LNCaP clone FGC (cell line): ENCODE results near the gene FAM241B.

Experiments
- DNase-seq: peaks from one replicate; pipeline ENCODE4 v3.0.0-alpha.2; 2011; ENCODE audit warnings: low read depth
- H3K4me3 ChIP-seq: 2 replicates; pipeline ENCODE4 v1.5.1; 2011; ENCODE audit warnings: mild to moderate bottlenecking, low read depth, low read length, control low read depth
- TF ChIP-seq, protein P1 (sequence below): IDR thresholded peaks from 2 replicates; pipeline ENCODE4 v1.5.1; 2012; ENCODE audit warnings: mild to moderate bottlenecking; ENCODE audit not compliant: control insufficient read depth, insufficient read depth; ENCODE audit errors: extremely low read depth

The FAM241B gene

DNA sequence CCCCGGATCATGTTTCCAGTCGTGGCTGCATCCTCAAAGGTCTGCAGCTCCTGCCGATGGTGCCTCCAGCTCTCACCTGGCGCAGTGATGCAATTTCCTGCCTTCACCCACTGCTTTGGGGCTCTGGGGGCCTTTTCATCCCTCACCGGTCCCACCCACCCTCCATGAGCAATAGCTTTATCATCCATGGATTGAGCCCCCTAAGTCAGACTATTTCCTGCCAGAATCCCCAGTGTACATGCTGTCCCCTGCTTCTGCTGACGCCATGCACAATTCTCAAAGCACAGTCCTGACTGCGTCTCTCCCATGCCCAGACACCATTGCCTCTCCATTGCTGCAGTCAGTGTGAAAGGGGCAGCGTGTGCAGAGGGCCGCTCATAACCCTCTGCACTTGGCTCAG is 49.7 kb downstream of the FAM241B start:
- TF ChIP-seq, protein P1, sequence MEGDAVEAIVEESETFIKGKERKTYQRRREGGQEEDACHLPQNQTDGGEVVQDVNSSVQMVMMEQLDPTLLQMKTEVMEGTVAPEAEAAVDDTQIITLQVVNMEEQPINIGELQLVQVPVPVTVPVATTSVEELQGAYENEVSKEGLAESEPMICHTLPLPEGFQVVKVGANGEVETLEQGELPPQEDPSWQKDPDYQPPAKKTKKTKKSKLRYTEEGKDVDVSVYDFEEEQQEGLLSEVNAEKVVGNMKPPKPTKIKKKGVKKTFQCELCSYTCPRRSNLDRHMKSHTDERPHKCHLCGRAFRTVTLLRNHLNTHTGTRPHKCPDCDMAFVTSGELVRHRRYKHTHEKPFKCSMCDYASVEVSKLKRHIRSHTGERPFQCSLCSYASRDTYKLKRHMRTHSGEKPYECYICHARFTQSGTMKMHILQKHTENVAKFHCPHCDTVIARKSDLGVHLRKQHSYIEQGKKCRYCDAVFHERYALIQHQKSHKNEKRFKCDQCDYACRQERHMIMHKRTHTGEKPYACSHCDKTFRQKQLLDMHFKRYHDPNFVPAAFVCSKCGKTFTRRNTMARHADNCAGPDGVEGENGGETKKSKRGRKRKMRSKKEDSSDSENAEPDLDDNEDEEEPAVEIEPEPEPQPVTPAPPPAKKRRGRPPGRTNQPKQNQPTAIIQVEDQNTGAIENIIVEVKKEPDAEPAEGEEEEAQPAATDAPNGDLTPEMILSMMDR = no peak
- no peak overlapping the region for H3K4me3 ChIP-seq
- DNase-seq = no peak

DNA sequence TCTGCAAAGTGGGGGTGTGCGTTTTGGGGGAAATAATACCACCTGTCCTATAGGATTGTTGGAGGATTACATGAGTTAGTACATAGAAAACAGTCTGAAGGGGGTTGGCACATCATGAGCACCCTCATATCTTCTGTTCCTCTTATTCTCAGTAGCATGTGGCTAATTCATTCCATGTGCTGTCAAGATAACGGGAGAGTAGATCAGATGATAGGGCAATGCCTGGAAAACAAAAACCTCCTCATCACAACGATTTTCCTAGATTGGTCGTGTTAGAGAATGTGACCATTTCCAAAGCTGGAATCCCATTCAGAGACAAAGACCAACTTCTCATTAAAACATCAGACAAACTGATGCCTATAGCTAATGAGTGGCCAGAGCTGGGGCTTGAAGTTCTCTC is 50.6 kb downstream of the FAM241B start:
- no peak for DNase-seq
- TF ChIP-seq, protein P1 = no peak
- H3K4me3 ChIP-seq = no peak overlapping the region

DNA sequence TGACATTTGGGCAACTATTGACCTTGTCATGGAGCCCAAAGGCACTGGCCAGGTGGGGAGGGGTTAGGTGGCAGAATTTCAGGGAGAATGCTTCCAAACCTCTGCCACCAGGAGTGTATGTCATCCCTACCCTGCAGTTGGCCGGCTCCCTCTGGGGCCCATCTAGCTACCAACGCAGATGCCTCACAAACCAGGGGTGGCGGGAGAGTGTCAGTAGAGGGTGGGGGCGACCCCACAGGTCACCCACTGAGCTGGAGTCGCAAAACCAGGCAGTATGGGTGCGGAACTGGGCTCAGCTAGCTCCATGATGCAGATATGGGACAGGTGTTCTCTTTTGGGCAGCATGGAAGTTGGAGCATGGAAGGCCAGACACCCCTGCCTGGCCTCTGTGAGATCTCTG is 51.4 kb downstream of the FAM241B start:
- TF ChIP-seq, protein P1 = no peak
- DNase-seq = no peak
- H3K4me3 ChIP-seq = no peak overlapping the region

DNA sequence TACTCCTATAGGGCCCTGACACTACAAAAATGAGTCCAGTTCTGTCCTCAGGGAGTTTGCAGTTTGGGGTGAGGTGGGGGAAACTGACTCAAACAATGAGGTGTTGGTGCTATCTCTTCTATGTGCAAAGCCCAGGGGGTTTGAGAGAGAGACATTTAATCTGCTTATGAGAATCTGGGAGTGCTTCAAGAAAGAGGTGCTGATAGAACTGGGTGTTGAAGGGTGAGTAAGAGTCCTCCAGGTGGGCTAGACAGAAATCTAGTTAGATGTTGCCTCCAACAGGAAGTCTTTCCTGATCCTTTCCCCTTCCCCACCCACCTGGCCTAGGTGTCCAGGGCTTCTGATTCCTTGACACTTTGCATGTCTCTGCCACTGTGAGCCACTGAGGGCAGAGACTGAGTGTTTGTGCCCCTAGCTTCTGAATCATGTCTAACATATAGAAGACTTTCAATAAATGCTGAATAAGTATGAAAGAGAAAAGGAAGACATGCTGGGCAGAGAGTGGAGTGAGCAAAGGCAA is 53.0 kb downstream of the FAM241B start:
- TF ChIP-seq, protein P1 = no peak
- no peak for DNase-seq
- H3K4me3 ChIP-seq = no peak overlapping the region
